Breast epithelium (tissue), 4 donors: ENCODE results near the gene XDH. TPM values are rescaled to one million over a fixed set of nuclear protein-coding genes. Genes with fewer than 3 reads are reported as not detected.

Experiments used
- DNase-seq, 2 donors: peaks; one replicate each; pipeline ENCODE4 v3.0.0-alpha.2; 2019; ENCODE audit warnings: low spot score in 2 of 2
- H3K27ac ChIP-seq, 2 donors: fragments of 200-600 bp; sonication (generic) in 1 of 2; one replicate each; pipeline ENCODE4 v1.5.1; 2016 to 2019; ENCODE audit warnings: mild to moderate bottlenecking in 1 of 2
- H3K27me3 ChIP-seq, 2 donors: fragments of 200-600 bp; sonication (generic) in 1 of 2; one replicate each; pipeline versions ENCODE4 v1.5.1 to v1.6.0; 2017 to 2019; ENCODE audit warnings: control low read depth in 1 of 2, mild to moderate bottlenecking in 1 of 2
- H3K36me3 ChIP-seq: fragments of 200-600 bp; one replicate; pipeline ENCODE4 v1.5.1; 2019
- H3K4me1 ChIP-seq, 2 donors: fragments of 200-600 bp; sonication (generic); one replicate each; pipeline ENCODE4 v1.5.1; 2016 to 2019; ENCODE audit warnings: control low read depth in 1 of 2
- H3K4me3 ChIP-seq, 3 donors: fragments of 200-600 bp; sonication (generic); 1 replicate in 2 of 3; 2 replicates in 1 of 3; pipeline ENCODE4 v1.5.1; 2016 to 2019; ENCODE audit warnings: mild to moderate bottlenecking in 3 of 3, moderate library complexity in 2 of 3
- H3K9me3 ChIP-seq, 2 donors: fragments of 200-600 bp; sonication (generic) in 1 of 2; one replicate each; pipeline ENCODE4 v1.5.1; 2016 to 2019; ENCODE audit warnings: control low read depth in 1 of 2
- CTCF ChIP-seq, 3 donors: fragments of 450-650 bp; IDR thresholded peaks; one replicate each; pipeline ENCODE4 v1.5.1; 2016 to 2017; ENCODE audit warnings: antibody characterized with exemption in 3 of 3, mild to moderate bottlenecking in 3 of 3, moderate library complexity in 3 of 3
- POLR2A ChIP-seq: fragments of 450-650 bp; IDR thresholded peaks from one replicate; pipeline ENCODE4 v1.6.1; 2016; ENCODE audit warnings: antibody characterized with exemption, mild to moderate bottlenecking, moderate library complexity
- POLR2AphosphoS5 ChIP-seq, 3 donors: sonication (generic); formaldehyde crosslinking; IDR thresholded peaks; one replicate each; pipeline ENCODE4 v1.6.1; 2017; ENCODE audit warnings: antibody characterized with exemption in 3 of 3
- intact Hi-C: fragments of 100-400 bp; cut with DNase I; formaldehyde crosslinking; loops from one replicate; pipeline ENCODE4 v1.15.1; 2023; ENCODE audit warnings: low total_unique reads
- total RNA-seq, 3 donors: library from RNA; depleted of rRNA; stranded (reverse); fragments of >200 nt; gene quantifications; one replicate each; pipeline ENCODE4 v1.1.0, GENCODE V29; 2016

XDH gene
- total RNA-seq, 3 donors from 2014 or later = 0.16 to 6.9 (median 1.3) TPM

- intact Hi-C loops = no loop called here
- Histone ChIP-seq H3K27ac (peak overlapping the region; percentile 27 to 50), H3K36me3 (no peaks in the 10 kb centered on the region), H3K9me3 (no peaks in the 10 kb centered on the region), H3K4me3 (no peak overlapping the region), H3K4me1 (no peaks in the 10 kb centered on the region), H3K27me3 (no peaks in the 10 kb centered on the region)
- DNase-seq = peak in 1 of 2 donors; percentile 69
- TF ChIP-seq POLR2A (no peak), POLR2AphosphoS5 (IDR thresholded peaks at IDR 0.05) (no peak), CTCF (IDR thresholded peaks at IDR 0.05) (no peak)
Observed at GRCh38 chr2:31397094-31397493, 17.4 kb downstream of the XDH start.

- Histone ChIP-seq H3K27me3 (no peaks in the 10 kb centered on the region), H3K4me3 (no peak overlapping the region), H3K9me3 (no peaks in the 10 kb centered on the region), H3K4me1 (no peaks in the 10 kb centered on the region), H3K36me3 (no peaks in the 10 kb centered on the region), H3K27ac (no peak overlapping the region)
- TF ChIP-seq POLR2A (no peak), POLR2AphosphoS5 (IDR thresholded peaks at IDR 0.05) (peak in 1 of 3 donors; percentile 10), CTCF (IDR thresholded peaks at IDR 0.05) (peak in 1 of 3 donors; percentile 9)
- peak in 1 of 2 donors; percentile 65 for DNase-seq
- intact Hi-C loops = no loop called here
Observed at GRCh38 chr2:31390324-31390723, 24.2 kb downstream of the XDH start.

- H3K4me3 ChIP-seq = no peak overlapping the region
- H3K4me1 ChIP-seq = no peaks in the 10 kb centered on the region
- H3K27me3 ChIP-seq = no peaks in the 10 kb centered on the region
- H3K9me3 ChIP-seq = no peaks in the 10 kb centered on the region
- TF ChIP-seq CTCF (IDR thresholded peaks at IDR 0.05) (no peak), POLR2AphosphoS5 (IDR thresholded peaks at IDR 0.05) (no peak), POLR2A (no peak)
- no peak for DNase-seq
- peak overlapping the region in 1 of 2 donors; percentile 32 for H3K27ac ChIP-seq
- intact Hi-C loops = no loop called here
- H3K36me3 ChIP-seq = no peaks in the 10 kb centered on the region
Observed at GRCh38 chr2:31388736-31389135, 25.8 kb downstream of the XDH start.

- no peaks in the 10 kb centered on the region for H3K27me3 ChIP-seq
- no peaks in the 10 kb centered on the region for H3K9me3 ChIP-seq
- DNase-seq = no peak
- no peak for TF ChIP-seq POLR2A
- no peak for TF ChIP-seq CTCF (IDR thresholded peaks at IDR 0.05)
- no peak for TF ChIP-seq POLR2AphosphoS5 (IDR thresholded peaks at IDR 0.05)
- H3K27ac ChIP-seq = no peak overlapping the region
- H3K36me3 ChIP-seq = no peaks in the 10 kb centered on the region
- H3K4me3 ChIP-seq = no peak overlapping the region
- H3K4me1 ChIP-seq = no peaks in the 10 kb centered on the region
- intact Hi-C loops = no loop called here
Observed at GRCh38 chr2:31387850-31388249, 26.7 kb downstream of the XDH start.

GRCh38 chr2:31386648-31387047, 27.9 kb downstream of the XDH start:
- intact Hi-C loops = no loop called here
- H3K4me3 ChIP-seq = no peak overlapping the region
- no peak for DNase-seq
- no peak for TF ChIP-seq POLR2AphosphoS5 (IDR thresholded peaks at IDR 0.05)
- TF ChIP-seq POLR2A = no peak
- no peak for TF ChIP-seq CTCF (IDR thresholded peaks at IDR 0.05)
- no peaks in the 10 kb centered on the region for H3K27me3 ChIP-seq
- H3K9me3 ChIP-seq = no peaks in the 10 kb centered on the region
- H3K4me1 ChIP-seq = no peaks in the 10 kb centered on the region
- H3K36me3 ChIP-seq = no peaks in the 10 kb centered on the region
- peak overlapping the region in 1 of 2 donors; percentile 41 for H3K27ac ChIP-seq
